Esophagus squamous epithelium (tissue), 5 donors: ENCODE data around the gene L1CAM. TPM values are rescaled to one million over a fixed set of nuclear protein-coding genes. Genes with fewer than 3 reads are reported as not detected.

ENCODE experiments used
- DNase-seq: peaks from one replicate; lab custom pipeline; 2025; lab: John Stamatoyannopoulos, UW
- H3K27ac ChIP-seq, 4 donors: fragments of 200-600 bp; sonication (generic); one replicate each; pipeline ENCODE4 v1.5.1; 2016 to 2019; ENCODE audit warnings: mild to moderate bottlenecking in 1 of 4
- H3K27me3 ChIP-seq, 4 donors: fragments of 200-600 bp; sonication (generic); 1 replicate in 3 of 4; 2 replicates in 1 of 4; pipeline versions ENCODE4 v1.5.1 to v1.6.0; 2017 to 2021; ENCODE audit warnings: antibody characterized with exemption in 1 of 4
- H3K36me3 ChIP-seq, 3 donors: fragments of 200-600 bp; sonication (generic); one replicate each; pipeline ENCODE4 v1.5.1; 2016 to 2019
- H3K4me1 ChIP-seq, 3 donors: fragments of 200-600 bp; sonication (generic); one replicate each; pipeline ENCODE4 v1.5.1; 2017 to 2019
- H3K4me3 ChIP-seq, 4 donors: fragments of 200-600 bp; sonication (generic); 1 replicate in 3 of 4; 2 replicates in 1 of 4; pipeline ENCODE4 v1.5.1; 2016 to 2019; ENCODE audit warnings: mild to moderate bottlenecking in 2 of 4, moderate library complexity in 1 of 4
- H3K9me3 ChIP-seq, 3 donors: fragments of 200-600 bp; sonication (generic); one replicate each; pipeline ENCODE4 v1.5.1; 2016 to 2019
- POLR2A ChIP-seq, 4 donors: fragments of 450-650 bp; IDR thresholded peaks; one replicate each; pipeline ENCODE4 v1.6.1; 2017; ENCODE audit warnings: antibody characterized with exemption in 4 of 4, mild to moderate bottlenecking in 4 of 4, moderate library complexity in 3 of 4
- WGBS, 2 donors: methylation state at CpG; one replicate each; pipeline ENCODE4 v1.1.5; 2018; 5-methylcytosine and 5-hydroxymethylcytosine counted together
- intact Hi-C: fragments of 100-400 bp; cut with DNase I; formaldehyde crosslinking; loops from one replicate; pipeline ENCODE4 v1.15.0; 2022
- total RNA-seq, 4 donors: library from RNA; depleted of rRNA; stranded (reverse); fragments of >200 nt; gene quantifications; one replicate each; pipeline ENCODE4 v1.1.0, GENCODE V29; 2016
- TF ChIP-seq, protein P1 (sequence below), 6 experiments: fragments of 450-650 bp in 4 of 6; fragments of 200-600 bp in 2 of 6; sonication (generic) in 2 of 6; IDR thresholded peaks; one replicate each; pipeline ENCODE4 v1.5.1; 2016 to 2019; ENCODE audit warnings: antibody characterized with exemption in 6 of 6, mild to moderate bottlenecking in 4 of 6, moderate library complexity in 4 of 6
- donor health status: DM: yes; HTN: yes; CAD: no.

The L1CAM gene
- total RNA-seq, 4 donors from 2014 or later, result 0.35 to 3.2 (median 1.3) TPM

DNA sequence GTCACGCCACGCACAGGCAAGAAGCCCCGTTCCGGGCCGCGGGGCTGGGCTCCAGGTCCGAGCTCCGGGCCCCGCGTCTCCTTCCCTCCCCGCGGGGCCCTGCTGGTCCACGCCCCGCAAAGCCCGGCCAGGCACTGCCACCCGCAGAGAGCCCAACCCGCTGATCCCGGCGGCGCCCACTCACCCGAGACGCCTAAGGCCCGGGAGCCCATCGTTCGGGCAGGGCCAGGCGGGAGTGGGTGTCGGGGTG, 56.5 kb downstream of the L1CAM start:
- peak overlapping the region; percentile 19 to 63 (median 43) for H3K4me3 ChIP-seq

DNA sequence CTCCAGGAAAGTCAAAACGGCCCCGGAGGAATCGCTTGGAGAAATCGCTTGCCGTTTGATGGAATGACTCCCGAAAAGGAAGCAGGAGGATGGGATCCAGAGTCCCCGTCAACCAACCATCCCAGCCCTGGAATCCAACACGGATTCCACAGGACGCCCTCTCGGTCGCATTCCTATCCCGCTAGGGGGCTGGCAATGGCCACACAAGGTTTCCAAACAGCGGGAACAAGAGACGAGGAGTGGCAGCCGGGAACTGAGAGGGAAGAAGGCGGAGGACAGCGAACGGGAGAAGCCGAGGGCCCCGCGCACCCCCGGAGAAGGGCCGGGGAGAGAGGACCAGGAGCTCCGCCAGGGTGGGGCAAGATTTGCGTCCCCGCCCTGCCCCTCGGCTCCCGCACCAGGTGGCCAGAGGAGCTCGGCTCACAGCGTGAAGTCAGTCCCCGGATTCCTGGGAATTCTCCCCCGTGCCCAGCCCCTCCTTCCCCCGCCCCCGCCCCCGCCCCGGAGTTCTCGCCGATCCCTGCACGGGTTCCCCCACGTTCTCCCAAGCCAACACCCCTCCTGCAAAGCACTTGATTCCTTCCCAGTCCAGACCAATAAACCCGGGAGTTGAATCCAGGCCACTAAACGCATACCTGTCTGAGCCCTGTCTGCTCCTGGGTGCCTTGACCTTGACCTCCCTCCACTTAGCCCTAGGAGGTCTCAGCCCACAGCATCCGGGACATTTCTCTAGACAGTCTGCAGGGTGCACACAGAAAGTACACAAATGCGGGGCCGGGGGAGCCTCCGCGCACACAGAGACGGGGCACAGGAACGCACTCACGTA, 57.0 kb downstream of the L1CAM start:
- 16 to 25% methylated on average over 17 to 26 of the region's 50 CpGs for WGBS, 2 donors
- Histone ChIP-seq H3K36me3 (no peaks in the 10 kb centered on the region), H3K27ac (peak overlapping the region in 2 of 4 donors; percentile 16 to 57), H3K4me1 (peaks cover 0 to 22% (median 4%) of the 10 kb centered on the region in 3 donors), H3K9me3 (no peaks in the 10 kb centered on the region), H3K27me3 (peaks cover 0 to 51% (median 5%) of the 10 kb centered on the region in 4 donors), H3K4me3 (peak overlapping the region in 3 of 4 donors; percentile 37 to 63 (median 49))
- intact Hi-C loops, result no loop called here
- no peak for TF ChIP-seq POLR2A (IDR thresholded peaks at IDR 0.05)
- TF ChIP-seq, protein P1, sequence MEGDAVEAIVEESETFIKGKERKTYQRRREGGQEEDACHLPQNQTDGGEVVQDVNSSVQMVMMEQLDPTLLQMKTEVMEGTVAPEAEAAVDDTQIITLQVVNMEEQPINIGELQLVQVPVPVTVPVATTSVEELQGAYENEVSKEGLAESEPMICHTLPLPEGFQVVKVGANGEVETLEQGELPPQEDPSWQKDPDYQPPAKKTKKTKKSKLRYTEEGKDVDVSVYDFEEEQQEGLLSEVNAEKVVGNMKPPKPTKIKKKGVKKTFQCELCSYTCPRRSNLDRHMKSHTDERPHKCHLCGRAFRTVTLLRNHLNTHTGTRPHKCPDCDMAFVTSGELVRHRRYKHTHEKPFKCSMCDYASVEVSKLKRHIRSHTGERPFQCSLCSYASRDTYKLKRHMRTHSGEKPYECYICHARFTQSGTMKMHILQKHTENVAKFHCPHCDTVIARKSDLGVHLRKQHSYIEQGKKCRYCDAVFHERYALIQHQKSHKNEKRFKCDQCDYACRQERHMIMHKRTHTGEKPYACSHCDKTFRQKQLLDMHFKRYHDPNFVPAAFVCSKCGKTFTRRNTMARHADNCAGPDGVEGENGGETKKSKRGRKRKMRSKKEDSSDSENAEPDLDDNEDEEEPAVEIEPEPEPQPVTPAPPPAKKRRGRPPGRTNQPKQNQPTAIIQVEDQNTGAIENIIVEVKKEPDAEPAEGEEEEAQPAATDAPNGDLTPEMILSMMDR (IDR thresholded peaks at IDR 0.05), result no peak
- no peak for DNase-seq

More for the DNA sequence above, 56.5 kb downstream of the L1CAM start:
- intact Hi-C loops, result no loop called here
- Histone ChIP-seq H3K27ac (no peak overlapping the region), H3K36me3 (no peaks in the 10 kb centered on the region), H3K27me3 (peaks cover 0 to 51% (median 3%) of the 10 kb centered on the region in 4 donors), H3K4me1 (peaks cover 0 to 22% (median 4%) of the 10 kb centered on the region in 3 donors), H3K9me3 (no peaks in the 10 kb centered on the region)
- 20% methylated on average over 2 of the region's 27 CpGs; no CpG with 5 or more reads in 1 of the 2 donors for WGBS, 2 donors
- TF ChIP-seq, protein P1 (IDR thresholded peaks at IDR 0.05), result no peak
- TF ChIP-seq POLR2A (IDR thresholded peaks at IDR 0.05), result no peak
- DNase-seq, result no peak

DNA sequence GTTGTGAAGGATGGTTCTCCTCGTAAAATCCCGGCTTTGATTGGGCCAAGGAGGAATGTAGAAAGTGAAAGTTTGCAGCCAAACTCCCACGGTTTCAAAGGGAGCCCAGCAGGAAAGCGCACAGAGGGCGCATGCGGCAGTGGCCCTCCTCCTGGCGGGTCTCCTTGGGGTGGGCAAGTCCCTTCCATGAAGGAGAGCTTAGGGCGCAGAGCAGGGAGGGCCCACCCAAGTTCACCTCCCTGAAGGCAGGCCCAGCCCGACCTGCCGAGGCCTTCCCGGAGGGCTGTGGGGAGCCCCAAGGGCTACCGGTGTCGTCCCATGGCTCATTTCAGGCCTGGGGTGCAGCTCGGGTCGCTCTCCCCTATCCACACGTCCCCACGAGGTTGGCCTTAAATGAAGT, 57.7 kb downstream of the L1CAM start:
- 68% methylated on average over 7 of the region's 17 CpGs; no CpG with 5 or more reads in 1 of the 2 donors for WGBS, 2 donors
- intact Hi-C loops, result no loop called here
- no peak for TF ChIP-seq POLR2A (IDR thresholded peaks at IDR 0.05)
- TF ChIP-seq, protein P1 (IDR thresholded peaks at IDR 0.05), result no peak
- peak overlapping the region in 3 of 4 donors; percentile 37 to 63 (median 49) for H3K4me3 ChIP-seq
- peak overlapping the region in 2 of 4 donors; percentile 16 to 57 for H3K27ac ChIP-seq
- H3K36me3 ChIP-seq, result no peaks in the 10 kb centered on the region
- no peaks in the 10 kb centered on the region for H3K9me3 ChIP-seq
- peaks cover 0 to 22% (median 4%) of the 10 kb centered on the region in 3 donors for H3K4me1 ChIP-seq
- H3K27me3 ChIP-seq, result peaks cover 0 to 51% (median 5%) of the 10 kb centered on the region in 4 donors
- no peak for DNase-seq

DNA sequence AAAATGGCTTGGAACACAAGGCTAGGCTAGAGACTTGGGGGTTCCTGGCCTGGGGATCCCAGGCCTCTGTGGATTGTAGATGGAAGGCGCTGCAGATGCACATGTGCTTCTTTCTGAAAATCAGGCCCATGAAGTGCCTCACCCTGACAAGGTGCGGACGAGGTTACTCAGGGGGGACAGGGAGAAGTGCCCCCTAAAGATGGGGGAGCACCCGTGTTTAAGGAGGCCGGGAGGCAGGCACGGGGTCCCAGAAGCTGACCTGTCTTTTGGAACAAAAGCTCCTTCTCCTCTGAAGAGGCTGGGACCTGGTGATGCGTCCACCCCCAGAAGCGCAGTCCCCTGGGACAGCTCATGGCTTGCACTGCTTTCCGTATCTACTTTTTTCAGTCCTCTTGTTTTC, 58.1 kb downstream of the L1CAM start:
- no peak for DNase-seq
- H3K36me3 ChIP-seq, result no peaks in the 10 kb centered on the region
- intact Hi-C loops, result no loop called here
- 68 to 92% methylated on average over 6 to 8 of the region's 9 CpGs for WGBS, 2 donors
- H3K27ac ChIP-seq, result no peak overlapping the region
- peaks cover 0 to 51% (median 5%) of the 10 kb centered on the region in 4 donors for H3K27me3 ChIP-seq
- H3K4me1 ChIP-seq, result peaks cover 0 to 22% (median 4%) of the 10 kb centered on the region in 3 donors
- H3K4me3 ChIP-seq, result peak overlapping the region in 1 of 4 donors; percentile 63
- TF ChIP-seq, protein P1 (IDR thresholded peaks at IDR 0.05), result no peak
- no peak for TF ChIP-seq POLR2A (IDR thresholded peaks at IDR 0.05)
- H3K9me3 ChIP-seq, result no peaks in the 10 kb centered on the region

DNA sequence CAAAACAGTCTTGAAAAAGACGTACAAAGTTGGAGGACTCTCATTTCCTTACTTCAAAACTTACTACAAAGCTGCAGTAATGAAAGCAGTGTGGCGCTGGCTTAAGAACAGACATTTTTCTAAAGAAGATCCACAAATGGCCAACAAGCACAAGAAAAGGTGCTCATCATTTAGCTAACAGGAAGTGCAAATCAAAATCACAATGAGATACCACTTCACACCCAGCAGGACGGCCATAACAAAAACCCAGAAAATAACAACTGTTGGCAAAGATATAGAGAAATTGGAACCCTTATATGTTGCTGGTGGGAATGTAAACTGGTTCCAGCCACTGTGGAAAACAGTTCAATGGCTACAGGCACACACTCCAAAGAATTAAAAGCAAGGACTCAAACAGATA, 59.0 kb downstream of the L1CAM start:
- intact Hi-C loops, result no loop called here
- Histone ChIP-seq H3K4me3 (no peak overlapping the region), H3K36me3 (no peaks in the 10 kb centered on the region), H3K27me3 (peaks cover 0 to 48% (median 5%) of the 10 kb centered on the region in 4 donors), H3K27ac (no peak overlapping the region), H3K4me1 (peaks cover 0 to 22% (median 4%) of the 10 kb centered on the region in 3 donors), H3K9me3 (no peaks in the 10 kb centered on the region)
- DNase-seq, result no peak
- WGBS, 2 donors, result 58 to 77% methylated on average over 3 of the region's 3 CpGs
- TF ChIP-seq, protein P1 (IDR thresholded peaks at IDR 0.05), result no peak
- no peak for TF ChIP-seq POLR2A (IDR thresholded peaks at IDR 0.05)
